Mesothelial cell of epicardium (in vitro differentiated cells): ENCODE results near the gene SHPK. TPM values are rescaled to one million over a fixed set of nuclear protein-coding genes. Genes with fewer than 3 reads are reported as not detected.
A peak's percentile ranks its signal among the peaks of the same experiment; 100 is the strongest.

Experiments used
- DNase-seq, 2 experiments: peaks; one replicate each; pipeline ENCODE4 v3.0.0; 2021; ENCODE audit warnings: low spot score in 2 of 2; ENCODE audit not compliant: unreplicated experiment in 2 of 2
- H3K27ac Mint-ChIP-seq: 2 replicates; pipeline ENCODE4 v1.8.0; 2021; ENCODE audit warnings: mixed read lengths
- H3K27me3 Mint-ChIP-seq: 2 replicates; pipeline ENCODE4 v1.8.0; 2021; ENCODE audit warnings: low read depth, mixed read lengths
- H3K36me3 Mint-ChIP-seq: 2 replicates; pipeline ENCODE4 v1.8.0; 2021; ENCODE audit warnings: mixed read lengths
- H3K4me1 Mint-ChIP-seq: 2 replicates; pipeline ENCODE4 v1.8.0; 2021; ENCODE audit warnings: mixed read lengths
- H3K4me3 Mint-ChIP-seq: 2 replicates; pipeline ENCODE4 v1.8.0; 2021; ENCODE audit warnings: mild to moderate bottlenecking, moderate library complexity, mixed read lengths
- H3K9me3 Mint-ChIP-seq: 2 replicates; pipeline ENCODE4 v1.8.0; 2021; ENCODE audit warnings: mixed read lengths
- CTCF ChIP-seq: fragments of 200-600 bp; sonication (generic); IDR thresholded peaks from one replicate; pipeline ENCODE4 v1.5.0; 2021; ENCODE audit warnings: antibody characterized with exemption; ENCODE audit not compliant: unreplicated experiment
- total RNA-seq: library from RNA; stranded (reverse); gene quantifications from 3 replicates; pipeline ENCODE4 v1.2.1, GENCODE V29; 2021

Gene SHPK
- total RNA-seq, 1 donor from 2014 or later, result 18.9 TPM

DNA sequence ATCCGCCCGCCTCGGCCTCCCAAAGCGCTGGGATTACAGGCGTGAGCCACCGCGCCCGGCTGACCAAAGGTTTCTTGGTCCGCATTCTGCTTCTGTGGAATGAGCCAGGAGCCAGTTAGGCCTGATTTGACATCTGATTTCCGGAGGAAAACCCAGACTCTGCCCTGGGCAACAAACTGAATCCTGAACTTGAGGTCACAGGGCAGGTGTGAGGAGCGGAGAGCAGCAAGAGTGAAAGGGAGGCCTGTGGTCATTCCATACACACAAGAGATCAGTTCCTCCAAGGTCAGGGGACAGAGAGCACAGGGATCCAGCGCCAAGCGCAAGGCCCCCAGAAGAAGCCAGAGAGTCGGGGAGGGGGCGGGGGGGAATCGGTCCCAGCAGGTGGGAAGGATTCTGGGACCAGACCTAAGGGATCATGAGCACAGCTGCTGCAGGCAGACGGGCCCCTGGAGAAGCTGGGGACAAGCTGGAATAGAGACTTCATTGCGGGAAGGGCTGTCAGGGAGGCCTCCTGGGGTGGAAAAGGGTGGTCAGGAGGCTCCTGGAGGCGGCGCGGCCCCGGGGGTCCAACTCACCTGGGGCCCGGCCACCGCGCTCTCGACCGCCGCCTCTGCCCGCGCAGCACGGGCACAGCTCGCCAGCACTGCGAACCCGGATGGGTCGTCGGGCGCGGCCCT, 436 bp downstream of the SHPK start:
- peak overlapping the region; percentile 99 for H3K4me3 Mint-ChIP-seq
- H3K9me3 Mint-ChIP-seq, result no peaks in the 10 kb centered on the region
- peaks cover 6% of the 10 kb centered on the region for H3K36me3 Mint-ChIP-seq
- TF ChIP-seq CTCF, result no peak
- peaks cover 17% of the 10 kb centered on the region for H3K4me1 Mint-ChIP-seq
- no peak for DNase-seq
- peak overlapping the region; percentile 84 for H3K27ac Mint-ChIP-seq
- H3K27me3 Mint-ChIP-seq, result no peaks in the 10 kb centered on the region

- Mint-ChIP-seq H3K27ac (no peak overlapping the region), H3K4me3 (no peak overlapping the region), H3K9me3 (no peaks in the 10 kb centered on the region), H3K36me3 (peaks cover 19% of the 10 kb centered on the region), H3K4me1 (peaks cover 12% of the 10 kb centered on the region), H3K27me3 (no peaks in the 10 kb centered on the region)
- DNase-seq, result no peak
- TF ChIP-seq CTCF, result no peak
Observed at GRCh38 chr17:3632287-3632686, 3.8 kb downstream of the SHPK start.

GRCh38 chr17:3630781-3631180, 5.3 kb downstream of the SHPK start:
- no peak for DNase-seq
- Mint-ChIP-seq H3K36me3 (peaks cover 29% of the 10 kb centered on the region), H3K9me3 (no peaks in the 10 kb centered on the region), H3K4me3 (no peak overlapping the region), H3K4me1 (peaks cover 9% of the 10 kb centered on the region), H3K27ac (no peak overlapping the region), H3K27me3 (no peaks in the 10 kb centered on the region)
- TF ChIP-seq CTCF, result no peak

- no peaks in the 10 kb centered on the region for H3K4me1 Mint-ChIP-seq
- H3K27me3 Mint-ChIP-seq, result no peaks in the 10 kb centered on the region
- no peak for TF ChIP-seq CTCF
- no peaks in the 10 kb centered on the region for H3K9me3 Mint-ChIP-seq
- DNase-seq, result no peak
- H3K4me3 Mint-ChIP-seq, result no peak overlapping the region
- H3K36me3 Mint-ChIP-seq, result peaks cover 34% of the 10 kb centered on the region
- no peak overlapping the region for H3K27ac Mint-ChIP-seq
Observed at GRCh38 chr17:3627769-3628167, 8.3 kb downstream of the SHPK start.

GRCh38 chr17:3626831-3627768, 8.9 kb downstream of the SHPK start:
- Mint-ChIP-seq H3K27ac (no peak overlapping the region), H3K4me3 (no peak overlapping the region), H3K36me3 (peaks cover 30% of the 10 kb centered on the region), H3K9me3 (no peaks in the 10 kb centered on the region), H3K27me3 (no peaks in the 10 kb centered on the region), H3K4me1 (no peaks in the 10 kb centered on the region)
- TF ChIP-seq CTCF, result no peak
- no peak for DNase-seq
